Fibroblast of upper back skin (primary cell): ENCODE data around the gene LIMK2.
A peak's percentile ranks its signal among the peaks of the same experiment; 100 is the strongest.
"Not testable (repeated sequence)": the region's sequence is repeated elsewhere in the genome, so short reads cannot be mapped to it uniquely, and the experiment has no call there.

ENCODE experiments used
- DNase-seq: peaks from one replicate; pipeline ENCODE4 v3.0.0-alpha.2; 2013

The LIMK2 gene

GRCh38 chr22:31211862-31212730 is at the start of gene LIMK2:
Gene LIMK2, plus strand, starts transcription at chr22:31212298. Its CDS starts 111 bp downstream, at chr22:31212409.
- DNase-seq = peak; percentile 80

- DNase-seq = no peak
Observed at GRCh38 chr22:31170971-31171370, 41.1 kb upstream of the LIMK2 start.

DNA sequence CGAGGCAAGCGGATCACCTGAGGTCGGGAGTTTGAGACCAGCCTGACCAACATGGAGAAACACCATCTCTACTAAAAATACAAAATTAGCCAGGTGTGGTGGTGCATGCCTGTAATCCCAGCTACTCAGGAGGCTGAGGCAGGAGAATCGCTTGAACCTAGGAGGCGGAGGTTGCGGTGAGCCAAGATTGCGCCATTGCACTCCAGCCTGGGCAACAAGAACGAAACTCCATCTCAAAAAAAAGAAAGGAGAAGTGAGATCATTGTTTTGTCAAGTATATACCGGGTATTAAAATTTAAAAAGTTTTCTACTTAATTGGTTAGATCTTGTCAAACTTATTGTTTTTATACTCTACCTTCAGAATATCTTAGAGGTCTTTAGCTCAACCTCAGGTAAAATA is 40.4 kb upstream of the LIMK2 start:
- not testable (repeated sequence) for DNase-seq

- peak; percentile 81 for DNase-seq
Observed at GRCh38 chr22:31173386-31174145, 38.5 kb upstream of the LIMK2 start.

- no peak for DNase-seq
Observed at GRCh38 chr22:31176923-31177322, 35.2 kb upstream of the LIMK2 start.

- DNase-seq = peak; percentile 95
Observed at GRCh38 chr22:31177420-31178162, 34.5 kb upstream of the LIMK2 start.

- DNase-seq = no peak
Observed at GRCh38 chr22:31178859-31179258, 33.2 kb upstream of the LIMK2 start.

- peak; percentile 51 for DNase-seq
Observed at GRCh38 chr22:31179345-31179744, 32.8 kb upstream of the LIMK2 start.

DNA sequence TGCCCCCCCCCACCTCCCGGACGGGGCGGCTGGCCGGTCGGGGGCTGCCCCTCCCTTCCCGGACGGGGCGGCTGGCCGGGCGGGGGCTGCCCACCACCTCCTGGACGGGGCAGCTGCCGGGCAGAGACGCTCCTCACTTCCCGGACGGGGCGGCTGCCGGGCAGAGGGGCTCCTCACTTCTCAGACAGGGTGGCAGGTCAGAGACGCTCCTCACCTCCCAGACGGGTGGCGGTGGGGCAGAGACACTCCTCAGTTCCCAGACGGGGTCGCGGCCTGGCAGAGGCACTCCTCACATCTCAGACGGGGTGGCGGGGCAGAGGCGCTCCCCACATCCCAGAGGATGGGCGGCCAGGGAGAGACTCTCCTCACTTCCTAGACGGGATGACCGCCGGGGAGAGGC is 28.1 kb upstream of the LIMK2 start:
- no peak for DNase-seq

GRCh38 chr22:31185056-31185455 is 27.0 kb upstream of the LIMK2 start:
- DNase-seq = peak; percentile 70

GRCh38 chr22:31187627-31188026 is 24.5 kb upstream of the LIMK2 start:
- DNase-seq = no peak

DNA sequence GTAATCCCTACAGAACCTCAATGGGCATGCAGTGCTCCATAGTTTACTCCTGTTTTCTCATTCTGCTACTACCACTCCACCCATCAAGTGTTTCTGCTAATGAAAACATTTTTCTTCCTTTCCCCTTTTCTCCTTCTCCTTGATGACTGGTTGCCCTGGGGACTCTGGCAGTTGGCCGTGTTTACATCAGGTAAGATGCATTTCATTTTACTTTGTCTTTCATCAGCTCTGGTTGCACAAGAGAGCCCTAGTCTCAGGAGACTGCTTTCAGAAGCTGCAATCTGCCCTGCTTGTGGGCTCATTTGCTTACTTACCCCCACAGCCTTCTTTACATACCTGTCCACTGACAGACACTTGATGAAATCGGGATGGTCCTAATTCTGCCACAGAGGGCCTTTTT is 19.6 kb upstream of the LIMK2 start:
- DNase-seq = peak; percentile 90

- no peak for DNase-seq
Observed at GRCh38 chr22:31193092-31193491, 19.0 kb upstream of the LIMK2 start.

DNA sequence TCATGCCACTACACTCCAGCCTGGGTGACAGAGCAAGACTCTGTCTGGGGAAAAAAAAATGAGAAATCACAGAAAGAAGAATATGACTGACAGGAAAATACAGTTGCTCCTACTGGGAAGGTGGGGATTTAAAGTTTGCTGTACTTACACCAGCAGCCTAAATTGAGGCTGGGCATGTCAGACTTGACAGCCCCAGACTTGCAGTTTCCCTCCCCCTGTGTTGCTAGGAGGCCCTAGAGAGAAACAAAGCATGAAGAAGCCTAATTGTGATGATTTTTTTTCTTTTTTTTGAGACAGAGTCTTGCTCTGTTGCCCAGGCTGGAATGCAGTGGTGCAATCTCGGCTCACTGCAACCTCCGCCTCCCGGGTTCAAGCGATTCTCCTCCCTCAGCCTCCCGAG is 17.4 kb upstream of the LIMK2 start:
- DNase-seq = not testable (repeated sequence)

DNA sequence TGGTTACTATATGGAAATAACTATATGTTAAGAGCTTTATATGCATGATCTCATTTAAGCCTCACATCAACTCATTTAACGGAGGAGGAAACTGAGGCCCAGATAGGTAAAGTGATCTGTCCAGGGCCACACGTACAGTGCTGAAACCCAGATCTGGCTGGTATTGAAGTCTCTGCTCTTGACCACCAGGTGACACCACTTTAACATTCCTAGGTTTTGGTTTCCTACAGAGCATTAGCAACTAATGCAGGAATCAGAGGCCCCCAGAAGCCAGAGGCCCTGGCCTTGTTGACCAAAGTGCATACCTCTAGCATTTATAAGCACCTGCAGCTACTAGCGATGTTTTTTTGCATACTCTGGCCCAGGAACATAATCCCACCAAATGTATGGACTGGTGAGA is 12.9 kb upstream of the LIMK2 start:
- DNase-seq = no peak

- not testable (repeated sequence) for DNase-seq
Observed at GRCh38 chr22:31204352-31204984, 7.6 kb upstream of the LIMK2 start.

- not testable (repeated sequence) for DNase-seq
Observed at GRCh38 chr22:31205059-31205458, 7.0 kb upstream of the LIMK2 start.

DNA sequence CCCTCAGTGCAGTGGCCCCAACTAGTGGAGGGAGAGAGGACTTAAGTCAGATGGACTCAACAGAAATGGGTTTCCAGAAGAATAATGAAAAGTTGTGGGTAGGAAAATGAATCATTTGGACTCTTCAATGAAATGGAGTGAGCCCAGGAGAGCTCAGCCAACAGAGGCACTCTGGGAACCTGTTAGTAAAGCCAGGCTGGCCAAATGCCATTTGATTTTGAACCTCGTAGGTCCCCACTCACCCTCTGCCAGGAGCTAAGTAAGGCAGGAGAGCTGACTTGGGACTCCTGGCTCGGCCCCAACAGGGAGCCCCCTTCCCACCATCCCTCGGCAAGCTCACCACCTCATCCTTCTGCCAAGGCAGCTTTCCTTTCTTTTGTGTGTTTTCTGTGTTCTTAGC is 5.6 kb upstream of the LIMK2 start:
- not testable (repeated sequence) for DNase-seq

DNA sequence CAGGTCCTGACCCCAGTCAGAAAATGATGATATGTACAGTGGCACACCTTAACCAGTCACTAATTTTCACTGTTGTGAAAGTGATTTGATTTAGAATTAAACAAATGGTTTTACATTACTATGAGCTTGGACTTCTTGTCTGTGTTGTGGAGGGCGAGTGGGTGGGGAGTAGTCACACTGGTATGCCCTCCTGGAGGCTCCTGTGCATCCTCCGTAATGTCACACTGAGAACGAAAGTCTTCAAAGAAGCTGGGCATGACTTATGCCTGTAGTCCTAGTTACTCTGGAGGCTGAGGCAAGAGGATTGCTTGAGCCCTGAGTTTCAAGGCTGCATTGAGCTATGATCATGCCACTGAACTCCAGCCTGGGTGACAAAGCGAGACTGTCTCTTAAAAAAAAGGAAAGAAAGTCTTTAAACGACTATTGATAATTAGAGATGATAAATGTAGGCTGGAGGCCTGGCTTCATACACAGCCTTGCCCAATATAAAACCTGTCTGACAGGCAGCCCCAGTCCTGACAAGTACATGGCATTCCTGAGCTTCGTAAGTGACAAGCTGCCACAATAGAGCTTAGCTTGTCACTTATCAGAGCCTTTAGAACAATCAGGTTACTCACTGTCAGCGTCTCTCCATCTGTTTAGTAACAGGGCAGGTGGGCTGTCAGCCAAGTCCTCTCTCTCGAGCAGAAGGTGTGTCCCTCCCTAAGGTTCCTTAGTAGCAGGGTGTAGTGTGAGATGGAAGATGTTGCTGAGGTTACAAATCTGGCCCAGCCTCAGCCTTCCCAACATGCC is 5.0 kb upstream of the LIMK2 start:
- no peak for DNase-seq

DNA sequence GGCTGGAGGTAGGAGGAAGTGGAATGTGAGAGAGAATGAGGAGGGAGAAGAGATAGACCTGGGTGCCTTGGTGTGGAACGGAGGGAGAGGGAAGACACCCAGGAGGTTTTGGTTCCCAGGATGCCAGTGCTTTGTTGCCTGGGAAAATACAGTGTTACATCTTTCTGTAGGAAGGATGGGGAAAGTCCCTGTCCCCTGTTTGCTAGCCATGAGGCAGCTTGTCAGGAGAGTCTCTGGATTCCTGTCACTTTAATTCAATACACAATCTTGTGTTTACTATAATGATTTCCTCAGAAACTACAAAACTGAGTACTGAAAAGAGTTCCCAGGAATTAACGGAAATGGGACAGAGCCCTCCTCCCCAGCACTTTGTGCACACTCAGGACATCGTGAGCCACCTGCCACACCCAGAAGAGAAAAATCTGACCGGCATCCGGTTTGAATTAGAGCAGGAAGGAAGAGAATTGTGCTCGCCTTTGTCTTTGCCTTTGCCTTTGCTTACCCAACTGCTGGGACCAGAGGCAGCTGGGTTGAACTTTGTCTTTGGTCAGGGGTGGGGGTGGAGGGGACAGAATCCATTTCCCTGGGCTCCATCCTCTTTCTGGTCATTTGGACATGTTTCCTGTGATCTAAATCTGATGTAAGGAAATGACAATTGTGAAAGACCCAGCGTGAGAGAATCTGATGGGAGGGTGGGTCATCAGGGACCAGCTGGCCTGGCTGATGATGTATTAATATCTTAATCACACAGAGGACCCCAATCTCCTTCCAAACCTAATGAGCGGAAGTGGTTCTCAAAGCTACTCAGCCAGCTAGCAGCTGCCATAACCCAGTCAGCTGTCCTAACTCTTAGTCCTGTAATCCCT is 1.3 kb upstream of the LIMK2 start:
- DNase-seq = no peak

DNA sequence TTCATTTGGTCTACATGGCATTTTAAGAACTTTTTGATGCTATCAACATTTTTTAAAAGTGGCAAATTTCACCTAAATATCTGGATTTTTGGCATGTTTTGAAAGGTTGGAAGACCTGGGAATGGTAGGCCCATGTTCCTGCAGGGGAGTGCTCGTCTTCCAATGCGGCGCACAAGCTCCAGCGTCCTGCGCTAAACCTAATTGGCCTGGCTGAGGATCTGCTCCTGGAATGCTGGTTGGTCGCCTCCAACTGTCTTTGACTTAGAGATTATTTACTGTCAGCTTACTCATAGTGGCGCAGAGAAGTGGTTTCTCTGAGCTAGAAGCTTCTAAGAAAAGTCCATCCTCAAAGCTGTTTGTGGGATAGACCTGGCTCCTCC is 626 bp upstream of the LIMK2 start:
- DNase-seq = no peak
